K562 (cell line): ENCODE results near the gene PRKAR1A. TPM values are rescaled to one million over a fixed set of nuclear protein-coding genes. Genes with fewer than 3 reads are reported as not detected.

Experiments used
- ADNP ChIP-seq: fragments of 200-800 bp; sonication (Bioruptor generic); IDR thresholded peaks from 2 replicates; pipeline ENCODE4 v1.6.1; 2016; ENCODE audit warnings: missing genetic modification characterization, missing compliant biosample characterization
- CHD2 ChIP-seq: IDR thresholded peaks from 2 replicates; pipeline ENCODE4 v1.6.1; 2011; ENCODE audit warnings: low read depth, low read length
- DPF2 ChIP-seq: fragments of 450-650 bp; IDR thresholded peaks from 2 replicates; pipeline ENCODE4 v1.6.1; 2016
- ETV5 ChIP-seq: sonication (generic); formaldehyde crosslinking; IDR thresholded peaks from 2 replicates; pipeline ENCODE4 v1.4.0; 2020; ENCODE audit warnings: low read depth, mild to moderate bottlenecking, missing genetic modification reagents
- FOXK2 ChIP-seq, 2 experiments: fragments of 450-650 bp; IDR thresholded peaks in 1 of 2; conservative IDR thresholded peaks in 1 of 2; 2 replicates each; pipeline ENCODE4 v1.6.1; 2016; ENCODE audit warnings: low read depth in 2 of 2, mild to moderate bottlenecking in 1 of 2
- HDAC2 ChIP-seq: fragments of 450-650 bp; IDR thresholded peaks from 2 replicates; pipeline ENCODE4 v1.6.1; 2016; ENCODE audit warnings: mild to moderate bottlenecking
- HEY1 ChIP-seq: fragments of 250-450 bp; sonication (Bioruptor Pico); IDR thresholded peaks from 2 replicates; pipeline ENCODE4 v1.5.0; 2020; ENCODE audit warnings: mild to moderate bottlenecking, moderate library complexity, borderline replicate concordance
- HMGN3 ChIP-seq: IDR thresholded peaks from 2 replicates; pipeline ENCODE4 v1.6.1; 2011; ENCODE audit warnings: borderline replicate concordance, low read depth, mild to moderate bottlenecking, mixed read lengths, low read length; ENCODE audit not compliant: insufficient read length; ENCODE audit errors: extremely low read depth
- MXI1 ChIP-seq: IDR thresholded peaks from 2 replicates; pipeline ENCODE4 v1.6.1; 2011; ENCODE audit warnings: low read depth, mild to moderate bottlenecking, improper control_type of control experiment, low read length
- PHB2 ChIP-seq: fragments of 450-650 bp; IDR thresholded peaks from 2 replicates; pipeline ENCODE4 v1.6.1; 2017; ENCODE audit warnings: low read depth
- POLR2A ChIP-seq: fragments of 450-650 bp; conservative IDR thresholded peaks from 2 replicates; pipeline ENCODE4 v1.6.1; 2016
- RAD51 ChIP-seq: fragments of 450-650 bp; IDR thresholded peaks from 2 replicates; pipeline ENCODE4 v1.7.1; 2016; ENCODE audit warnings: low read depth, mild to moderate bottlenecking, borderline replicate concordance
- SAP30 ChIP-seq: fragments of 200-600 bp; sonication (generic); IDR thresholded peaks from 2 replicates; pipeline ENCODE4 v1.6.1; 2012; ENCODE audit warnings: borderline replicate concordance, low read depth, mild to moderate bottlenecking, moderate library complexity, low read length, control low read depth, inconsistent platforms; ENCODE audit not compliant: insufficient read depth, poor library complexity, severe bottlenecking
- SFPQ ChIP-seq: fragments of 200-400 bp; formaldehyde crosslinking; IDR thresholded peaks from 2 replicates; pipeline ENCODE4 v1.6.1; 2017; ENCODE audit warnings: mild to moderate bottlenecking, low read depth, low read length, moderate library complexity
- SMARCA5 ChIP-seq: fragments of 450-650 bp; IDR thresholded peaks from 2 replicates; pipeline ENCODE4 v1.6.1; 2016
- U2AF1 ChIP-seq: fragments of 200-400 bp; formaldehyde crosslinking; optimal IDR thresholded peaks from 2 replicates; pipeline ENCODE3; 2017; ENCODE audit warnings: mild to moderate bottlenecking, low read depth, low read length, moderate library complexity
- YY1 ChIP-seq, 3 experiments: IDR thresholded peaks; 2 replicates each; pipeline ENCODE4 v1.6.1; 2011; ENCODE audit warnings: low read length in 2 of 3, mild to moderate bottlenecking in 2 of 3, moderate library complexity in 2 of 3, borderline replicate concordance in 1 of 3, control low read depth in 1 of 3, low read depth in 1 of 3; ENCODE audit not compliant: insufficient read depth in 3 of 3, insufficient replicate concordance in 2 of 3, control insufficient read depth in 1 of 3, insufficient read length in 1 of 3; ENCODE audit errors: extremely low read depth in 1 of 3
- ZNF431 ChIP-seq: sonication (generic); formaldehyde crosslinking; IDR thresholded peaks from 2 replicates; pipeline ENCODE4 v1.8.0; 2022; ENCODE audit warnings: mild to moderate bottlenecking, missing genetic modification reagents
- polyA plus RNA-seq, 8 experiments: library from polyadenylated mRNA; depleted of rRNA in 4 of 8; stranded (reverse) in 5 of 8; unstranded in 3 of 8; fragments of >200 nt; fragmentation: Nextera tagmentation in 2 of 8; fragmentation: Illumina TruSeq in 1 of 8; extraction: Ambion mirVana in 2 of 8; extraction: Trizol in 1 of 8; gene quantifications; 2 replicates each; pipeline versions ENCODE4 v1.2.1 to v1.2.3, GENCODE V29; 2011 to 2014; ENCODE audit warnings: inconsistent platforms in 1 of 8, missing spikeins in 1 of 8
- total RNA-seq, 7 experiments: library from RNA; depleted of rRNA in 6 of 7; stranded (reverse); fragments of >200 nt in 6 of 7; fragmentation: Illumina TruSeq in 2 of 7; extraction: Trizol in 2 of 7; gene quantifications; 2 replicates each; pipeline versions ENCODE4 v1.2.1 to v1.2.3, GENCODE V29; 2011 to 2021; ENCODE audit warnings: low replicate concordance in 1 of 7
- TF ChIP-seq, protein P1 (sequence below), 2 experiments: fragments of 450-650 bp; IDR thresholded peaks; 2 replicates each; pipeline ENCODE4 v1.6.1; 2016
- TF ChIP-seq, protein P2 (sequence below): fragments of 450-650 bp; formaldehyde crosslinking; IDR thresholded peaks from 2 replicates; pipeline ENCODE4 v1.4.0; 2022; ENCODE audit warnings: missing genetic modification characterization
- TF ChIP-seq, protein P3 (sequence below), 2 experiments: IDR thresholded peaks; 2 replicates each; pipeline ENCODE4 v1.6.1; 2012; ENCODE audit warnings: improper control_type of control experiment in 2 of 2, low read depth in 2 of 2, low read length in 2 of 2, borderline replicate concordance in 1 of 2

PRKAR1A gene
- total and polyA plus RNA-seq, 9 of the 15 experiments (the other 6 are each of a cell fraction or from before 2014, with no cell fraction given), result 15.0 to 95.6 (median 67.5) TPM

GRCh38 chr17:68511671-68512246 is 471 bp upstream of the PRKAR1A start (continued):
- TF ChIP-seq, protein P1, sequence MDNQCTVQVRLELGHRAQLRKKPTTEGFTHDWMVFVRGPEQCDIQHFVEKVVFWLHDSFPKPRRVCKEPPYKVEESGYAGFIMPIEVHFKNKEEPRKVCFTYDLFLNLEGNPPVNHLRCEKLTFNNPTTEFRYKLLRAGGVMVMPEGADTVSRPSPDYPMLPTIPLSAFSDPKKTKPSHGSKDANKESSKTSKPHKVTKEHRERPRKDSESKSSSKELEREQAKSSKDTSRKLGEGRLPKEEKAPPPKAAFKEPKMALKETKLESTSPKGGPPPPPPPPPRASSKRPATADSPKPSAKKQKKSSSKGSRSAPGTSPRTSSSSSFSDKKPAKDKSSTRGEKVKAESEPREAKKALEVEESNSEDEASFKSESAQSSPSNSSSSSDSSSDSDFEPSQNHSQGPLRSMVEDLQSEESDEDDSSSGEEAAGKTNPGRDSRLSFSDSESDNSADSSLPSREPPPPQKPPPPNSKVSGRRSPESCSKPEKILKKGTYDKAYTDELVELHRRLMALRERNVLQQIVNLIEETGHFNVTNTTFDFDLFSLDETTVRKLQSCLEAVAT (IDR thresholded peaks at IDR 0.05), result peak; percentile 56 to 69
- TF ChIP-seq, protein P2, sequence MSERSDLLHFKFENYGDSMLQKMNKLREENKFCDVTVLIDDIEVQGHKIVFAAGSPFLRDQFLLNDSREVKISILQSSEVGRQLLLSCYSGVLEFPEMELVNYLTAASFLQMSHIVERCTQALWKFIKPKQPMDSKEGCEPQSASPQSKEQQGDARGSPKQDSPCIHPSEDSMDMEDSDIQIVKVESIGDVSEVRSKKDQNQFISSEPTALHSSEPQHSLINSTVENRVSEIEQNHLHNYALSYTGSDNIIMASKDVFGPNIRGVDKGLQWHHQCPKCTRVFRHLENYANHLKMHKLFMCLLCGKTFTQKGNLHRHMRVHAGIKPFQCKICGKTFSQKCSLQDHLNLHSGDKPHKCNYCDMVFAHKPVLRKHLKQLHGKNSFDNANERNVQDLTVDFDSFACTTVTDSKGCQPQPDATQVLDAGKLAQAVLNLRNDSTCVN (CRISPR knock-in tag), result peak; percentile 86
- TF ChIP-seq RAD51, result peak; percentile 46; the same call in 1 of the 2 replicates
- TF ChIP-seq CHD2, result no peak
- TF ChIP-seq ADNP (tag), result no peak
- TF ChIP-seq MXI1, result no peak
- TF ChIP-seq PHB2, result 0 out of 2 replicates have a peak, but pooled peaks have one; percentile 45
- peak; percentile 86 for TF ChIP-seq HDAC2
- TF ChIP-seq ZNF431 (CRISPR knock-in tag), result no peak
- no peak for TF ChIP-seq SFPQ
- TF ChIP-seq SAP30, result peak; percentile 82
- TF ChIP-seq POLR2A, result no peak
- no peak for TF ChIP-seq FOXK2 (conservative IDR thresholded peaks at IDR 0.05 in 1 of 2, IDR thresholded peaks at IDR 0.05 in 1 of 2; ENCODE audit: low read depth in 2 of 2)
- TF ChIP-seq YY1 (IDR thresholded peaks at IDR 0.05; ENCODE audit: borderline replicate concordance in 1 of 3, control insufficient read depth in 1 of 3, extremely low read depth in 1 of 3, insufficient read depth in 3 of 3, insufficient read length in 1 of 3, insufficient replicate concordance in 2 of 3, low read depth in 1 of 3, low read length in 2 of 3), result peak in 1 of 3 experiments; percentile 42
- no peak for TF ChIP-seq HEY1
- peak; percentile 19; the same call in 1 of the 2 replicates for TF ChIP-seq SMARCA5
- TF ChIP-seq HMGN3, result peak; percentile 70
- peak; percentile 65; the same call in 1 of the 2 replicates for TF ChIP-seq DPF2
- TF ChIP-seq ETV5 (CRISPR knock-in tag), result no peak
- no peak for TF ChIP-seq U2AF1
- TF ChIP-seq, protein P3, sequence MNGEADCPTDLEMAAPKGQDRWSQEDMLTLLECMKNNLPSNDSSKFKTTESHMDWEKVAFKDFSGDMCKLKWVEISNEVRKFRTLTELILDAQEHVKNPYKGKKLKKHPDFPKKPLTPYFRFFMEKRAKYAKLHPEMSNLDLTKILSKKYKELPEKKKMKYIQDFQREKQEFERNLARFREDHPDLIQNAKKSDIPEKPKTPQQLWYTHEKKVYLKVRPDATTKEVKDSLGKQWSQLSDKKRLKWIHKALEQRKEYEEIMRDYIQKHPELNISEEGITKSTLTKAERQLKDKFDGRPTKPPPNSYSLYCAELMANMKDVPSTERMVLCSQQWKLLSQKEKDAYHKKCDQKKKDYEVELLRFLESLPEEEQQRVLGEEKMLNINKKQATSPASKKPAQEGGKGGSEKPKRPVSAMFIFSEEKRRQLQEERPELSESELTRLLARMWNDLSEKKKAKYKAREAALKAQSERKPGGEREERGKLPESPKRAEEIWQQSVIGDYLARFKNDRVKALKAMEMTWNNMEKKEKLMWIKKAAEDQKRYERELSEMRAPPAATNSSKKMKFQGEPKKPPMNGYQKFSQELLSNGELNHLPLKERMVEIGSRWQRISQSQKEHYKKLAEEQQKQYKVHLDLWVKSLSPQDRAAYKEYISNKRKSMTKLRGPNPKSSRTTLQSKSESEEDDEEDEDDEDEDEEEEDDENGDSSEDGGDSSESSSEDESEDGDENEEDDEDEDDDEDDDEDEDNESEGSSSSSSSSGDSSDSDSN (IDR thresholded peaks at IDR 0.05; ENCODE audit: borderline replicate concordance in 1 of 2, low read depth in 2 of 2, low read length in 2 of 2), result 0 out of 4 replicates have a peak, but pooled peaks have one; percentile 31 to 64
